Measurements from ENCODE around the gene KCNQ2. TPM values are rescaled to one million over a fixed set of nuclear protein-coding genes. Genes with fewer than 3 reads are reported as not detected.
A peak's percentile ranks its signal among the peaks of the same experiment; 100 is the strongest.

Gene KCNQ2
- polyA plus RNA-seq, 4 donors, result 0.27 to 1.4 (median 0.65) TPM; not detected in 1

- no peak for DNase-seq
- WGBS, 3 donors, result 73 to 83% (median 81%) methylated on average over 15 of the region's 15 CpGs
- H3K4me1 ChIP-seq (ENCODE audit: control insufficient read depth in 3 of 3, insufficient read depth in 2 of 3, low read depth in 1 of 3, low read length in 2 of 3), result no peaks in the 10 kb centered on the region
- no peak for FAIRE-seq
- no peaks in the 10 kb centered on the region for H3K36me3 ChIP-seq (ENCODE audit: control insufficient read depth in 3 of 3, insufficient read depth in 2 of 3, low read depth in 1 of 3, low read length in 3 of 3)
- H3K9me3 ChIP-seq (ENCODE audit: control insufficient read depth in 2 of 2, insufficient read depth in 1 of 2, low read depth in 1 of 2, low read length in 1 of 2), result no peaks in the 10 kb centered on the region
- peaks cover 0 to 4% (median 4%) of the 10 kb centered on the region in 3 donors for H3K27me3 ChIP-seq (ENCODE audit: control insufficient read depth in 3 of 3, insufficient read depth in 3 of 3, low read length in 3 of 3)
- no peak overlapping the region for H3K27ac ChIP-seq (ENCODE audit: low read depth in 1 of 3, low read length in 2 of 3)
- no peak overlapping the region for H3K4me3 ChIP-seq (ENCODE audit: low read depth in 1 of 3, low read length in 3 of 3)
Measured at GRCh38 chr20:63445075-63445734, 27.2 kb downstream of the KCNQ2 start.

DNA sequence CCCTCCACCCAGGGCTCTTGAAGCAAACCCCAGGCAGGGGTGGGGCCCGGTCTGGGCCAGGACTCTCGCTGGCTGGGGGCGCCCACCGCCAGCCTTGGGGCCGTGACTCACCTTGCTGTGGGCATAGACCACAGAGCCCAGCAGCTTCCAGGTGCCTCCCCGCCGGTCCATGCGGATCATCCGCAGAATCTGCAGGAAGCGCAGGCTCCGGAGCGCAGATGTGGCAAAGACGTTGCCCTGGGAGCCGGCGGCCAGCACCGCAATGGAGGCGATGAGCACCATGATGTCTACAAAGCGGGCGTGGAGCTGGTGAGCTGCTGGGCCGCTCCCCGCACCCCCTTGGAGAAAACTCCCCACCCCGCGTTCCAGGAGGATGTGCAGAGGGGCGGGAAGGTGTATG is 27.9 kb downstream of the KCNQ2 start:
- H3K27me3 ChIP-seq (ENCODE audit: control insufficient read depth in 3 of 3, insufficient read depth in 3 of 3, low read length in 3 of 3), result peaks cover 0 to 4% (median 4%) of the 10 kb centered on the region in 3 donors
- FAIRE-seq, result no peak

GRCh38 chr20:63443606-63444395 is 28.7 kb downstream of the KCNQ2 start:
- no peak overlapping the region for H3K27ac ChIP-seq (ENCODE audit: low read depth in 1 of 3, low read length in 2 of 3)
- DNase-seq, result no peak
- no peaks in the 10 kb centered on the region for H3K36me3 ChIP-seq (ENCODE audit: control insufficient read depth in 3 of 3, insufficient read depth in 2 of 3, low read depth in 1 of 3, low read length in 3 of 3)
- no peaks in the 10 kb centered on the region for H3K4me1 ChIP-seq (ENCODE audit: control insufficient read depth in 3 of 3, insufficient read depth in 2 of 3, low read depth in 1 of 3, low read length in 2 of 3)
- no peaks in the 10 kb centered on the region for H3K9me3 ChIP-seq (ENCODE audit: control insufficient read depth in 2 of 2, insufficient read depth in 1 of 2, low read depth in 1 of 2, low read length in 1 of 2)
- no peak for FAIRE-seq
- 86 to 91% (median 90%) methylated on average over 24 to 25 of the region's 25 CpGs for WGBS, 3 donors
- no peak overlapping the region for H3K4me3 ChIP-seq (ENCODE audit: low read depth in 1 of 3, low read length in 3 of 3)
- peaks cover 0 to 4% (median 0%) of the 10 kb centered on the region in 3 donors for H3K27me3 ChIP-seq (ENCODE audit: control insufficient read depth in 3 of 3, insufficient read depth in 3 of 3, low read length in 3 of 3)

More for the DNA sequence above, 27.9 kb downstream of the KCNQ2 start:
- Histone ChIP-seq H3K36me3 (ENCODE audit: control insufficient read depth in 3 of 3, insufficient read depth in 2 of 3, low read depth in 1 of 3, low read length in 3 of 3) (no peaks in the 10 kb centered on the region), H3K4me3 (ENCODE audit: low read depth in 1 of 3, low read length in 3 of 3) (no peak overlapping the region), H3K9me3 (ENCODE audit: control insufficient read depth in 2 of 2, insufficient read depth in 1 of 2, low read depth in 1 of 2, low read length in 1 of 2) (no peaks in the 10 kb centered on the region), H3K27ac (ENCODE audit: low read depth in 1 of 3, low read length in 2 of 3) (no peak overlapping the region), H3K4me1 (ENCODE audit: control insufficient read depth in 3 of 3, insufficient read depth in 2 of 3, low read depth in 1 of 3, low read length in 2 of 3) (no peaks in the 10 kb centered on the region)
- WGBS, 3 donors, result 88 to 94% (median 91%) methylated on average over 22 to 24 of the region's 24 CpGs
- no peak for DNase-seq

- no peaks in the 10 kb centered on the region for H3K36me3 ChIP-seq (ENCODE audit: control insufficient read depth in 3 of 3, insufficient read depth in 2 of 3, low read depth in 1 of 3, low read length in 3 of 3)
- H3K4me3 ChIP-seq (ENCODE audit: low read depth in 1 of 3, low read length in 3 of 3), result no peak overlapping the region
- no peaks in the 10 kb centered on the region for H3K27me3 ChIP-seq (ENCODE audit: control insufficient read depth in 3 of 3, insufficient read depth in 3 of 3, low read length in 3 of 3)
- H3K27ac ChIP-seq (ENCODE audit: low read depth in 1 of 3, low read length in 2 of 3), result no peak overlapping the region
- 24 to 37% (median 36%) methylated on average over 9 to 11 of the region's 11 CpGs for WGBS, 3 donors
- no peaks in the 10 kb centered on the region for H3K9me3 ChIP-seq (ENCODE audit: control insufficient read depth in 2 of 2, insufficient read depth in 1 of 2, low read depth in 1 of 2, low read length in 1 of 2)
- no peak for FAIRE-seq
- no peaks in the 10 kb centered on the region for H3K4me1 ChIP-seq (ENCODE audit: control insufficient read depth in 3 of 3, insufficient read depth in 2 of 3, low read depth in 1 of 3, low read length in 2 of 3)
- DNase-seq, result peak; percentile 26 to 31
Measured at GRCh38 chr20:63442100-63442493, 30.4 kb downstream of the KCNQ2 start.

DNA sequence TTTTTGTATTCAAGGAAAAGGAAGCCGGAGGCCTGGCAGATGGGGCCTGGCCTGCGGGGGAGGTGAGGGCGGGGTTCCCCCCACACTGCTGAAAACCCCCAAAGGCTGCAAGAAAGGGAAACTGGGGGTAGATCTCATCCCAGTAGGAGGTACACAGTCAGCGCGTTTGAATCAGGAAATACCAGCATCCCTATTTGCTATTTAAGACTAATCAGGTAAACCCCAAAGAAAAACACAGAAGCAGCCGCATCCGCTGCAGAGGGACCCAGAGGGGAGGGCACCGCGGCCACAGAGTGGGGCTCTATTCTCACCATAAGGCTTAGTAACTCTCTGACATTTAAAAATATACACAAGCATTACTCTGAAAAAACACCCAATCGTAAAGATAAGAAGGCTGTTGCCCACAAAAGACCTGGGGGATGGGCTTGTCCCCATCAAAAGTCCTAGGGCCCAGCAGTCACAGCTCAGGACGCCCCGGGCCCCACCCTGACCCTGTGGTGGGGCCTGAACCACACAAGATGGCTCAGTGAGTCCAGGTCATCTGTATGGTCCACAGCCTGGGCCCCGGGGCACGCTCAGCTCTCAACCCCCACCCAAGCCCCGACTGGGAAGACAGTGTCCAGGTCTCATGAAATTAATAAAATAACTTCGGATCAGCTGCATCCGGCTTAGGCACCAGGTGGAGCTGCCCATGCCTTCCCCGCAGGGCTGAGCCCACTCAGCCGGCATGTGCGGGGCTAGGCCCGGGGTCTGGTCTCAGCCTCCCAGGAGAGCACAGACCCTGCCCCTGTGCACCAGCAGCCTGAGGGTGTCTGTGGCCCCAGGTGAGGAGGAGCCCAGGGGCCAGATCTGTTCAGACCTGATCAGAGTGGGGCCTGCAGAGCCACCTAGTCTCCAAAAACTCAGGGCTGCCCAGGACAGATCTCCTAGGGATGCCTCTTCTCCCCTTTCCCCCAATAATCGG is 31.0 kb downstream of the KCNQ2 start:
- no peaks in the 10 kb centered on the region for H3K27me3 ChIP-seq (ENCODE audit: control insufficient read depth in 3 of 3, insufficient read depth in 3 of 3, low read length in 3 of 3)
- 38 to 49% (median 41%) methylated on average over 21 to 22 of the region's 22 CpGs for WGBS, 3 donors

GRCh38 chr20:63440366-63440955 is 32.0 kb downstream of the KCNQ2 start:
- 69 to 78% (median 77%) methylated on average over 26 of the region's 26 CpGs for WGBS, 3 donors
- no peaks in the 10 kb centered on the region for H3K4me1 ChIP-seq (ENCODE audit: control insufficient read depth in 3 of 3, insufficient read depth in 2 of 3, low read depth in 1 of 3, low read length in 2 of 3)
- H3K27me3 ChIP-seq (ENCODE audit: control insufficient read depth in 3 of 3, insufficient read depth in 3 of 3, low read length in 3 of 3), result no peaks in the 10 kb centered on the region
- no peak overlapping the region for H3K27ac ChIP-seq (ENCODE audit: low read depth in 1 of 3, low read length in 2 of 3)
- FAIRE-seq (no peak), DNase-seq (no peak)
- H3K9me3 ChIP-seq (ENCODE audit: control insufficient read depth in 2 of 2, insufficient read depth in 1 of 2, low read depth in 1 of 2, low read length in 1 of 2), result no peaks in the 10 kb centered on the region
- no peaks in the 10 kb centered on the region for H3K36me3 ChIP-seq (ENCODE audit: control insufficient read depth in 3 of 3, insufficient read depth in 2 of 3, low read depth in 1 of 3, low read length in 3 of 3)
- H3K4me3 ChIP-seq (ENCODE audit: low read depth in 1 of 3, low read length in 3 of 3), result no peak overlapping the region

More for the DNA sequence above, 31.0 kb downstream of the KCNQ2 start:
- H3K4me3 ChIP-seq (ENCODE audit: low read depth in 1 of 3, low read length in 3 of 3), result no peak overlapping the region
- no peaks in the 10 kb centered on the region for H3K9me3 ChIP-seq (ENCODE audit: control insufficient read depth in 2 of 2, insufficient read depth in 1 of 2, low read depth in 1 of 2, low read length in 1 of 2)
- FAIRE-seq, result no peak
- no peaks in the 10 kb centered on the region for H3K36me3 ChIP-seq (ENCODE audit: control insufficient read depth in 3 of 3, insufficient read depth in 2 of 3, low read depth in 1 of 3, low read length in 3 of 3)
- H3K4me1 ChIP-seq (ENCODE audit: control insufficient read depth in 3 of 3, insufficient read depth in 2 of 3, low read depth in 1 of 3, low read length in 2 of 3), result no peaks in the 10 kb centered on the region
- DNase-seq, result no peak
- H3K27ac ChIP-seq (ENCODE audit: low read depth in 1 of 3, low read length in 2 of 3), result no peak overlapping the region

DNA sequence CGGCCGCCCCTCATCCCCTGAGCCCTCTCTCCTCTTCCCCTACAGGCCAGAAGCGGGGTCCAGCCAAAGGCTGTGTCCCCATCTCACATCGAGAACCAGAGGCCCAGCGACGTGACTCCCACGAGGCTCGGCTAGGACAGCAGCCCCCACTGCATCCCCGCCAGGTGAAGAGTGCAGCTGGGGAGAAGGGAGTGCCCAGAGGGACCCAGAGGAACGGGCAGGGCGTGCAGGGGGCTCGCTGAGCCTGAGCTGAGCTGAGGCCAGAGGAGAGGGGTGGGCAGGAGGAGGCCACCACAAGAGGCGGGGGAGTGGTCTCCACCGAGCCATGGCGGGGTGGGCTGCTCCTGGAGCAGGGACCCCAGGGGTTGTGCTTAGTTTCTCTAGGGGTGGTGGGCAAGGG is 32.6 kb downstream of the KCNQ2 start:
- FAIRE-seq (no peak), DNase-seq (no peak)
- H3K27ac ChIP-seq (ENCODE audit: low read depth in 1 of 3, low read length in 2 of 3), result no peak overlapping the region
- no peak overlapping the region for H3K4me3 ChIP-seq (ENCODE audit: low read depth in 1 of 3, low read length in 3 of 3)
- 77 to 87% (median 83%) methylated on average over 11 to 15 of the region's 15 CpGs for WGBS, 3 donors
- H3K27me3 ChIP-seq (ENCODE audit: control insufficient read depth in 3 of 3, insufficient read depth in 3 of 3, low read length in 3 of 3), result peaks cover 0 to 2% (median 0%) of the 10 kb centered on the region in 3 donors
- H3K9me3 ChIP-seq (ENCODE audit: control insufficient read depth in 2 of 2, insufficient read depth in 1 of 2, low read depth in 1 of 2, low read length in 1 of 2), result no peaks in the 10 kb centered on the region
- no peaks in the 10 kb centered on the region for H3K36me3 ChIP-seq (ENCODE audit: control insufficient read depth in 3 of 3, insufficient read depth in 2 of 3, low read depth in 1 of 3, low read length in 3 of 3)
- no peaks in the 10 kb centered on the region for H3K4me1 ChIP-seq (ENCODE audit: control insufficient read depth in 3 of 3, insufficient read depth in 2 of 3, low read depth in 1 of 3, low read length in 2 of 3)

DNA sequence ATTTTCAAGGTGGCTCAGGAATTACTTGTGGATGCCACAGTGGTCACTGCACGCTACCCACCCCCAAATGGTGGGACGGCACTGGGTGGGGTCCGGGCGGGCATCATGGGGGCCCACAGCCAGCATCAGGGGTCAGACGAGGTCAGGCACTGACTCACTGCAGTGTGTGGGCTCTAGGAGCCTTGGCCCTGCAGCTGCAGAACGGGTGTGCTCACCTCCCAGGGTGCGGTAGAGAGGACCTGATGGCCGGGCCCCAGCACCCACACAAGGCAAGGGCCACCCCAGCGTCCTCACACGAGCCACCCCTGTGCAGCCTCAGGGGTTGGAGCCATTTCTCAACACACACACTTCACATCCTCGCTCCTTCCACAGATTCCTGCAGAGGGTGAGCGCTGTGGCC is 34.3 kb downstream of the KCNQ2 start:
- Histone ChIP-seq H3K36me3 (ENCODE audit: control insufficient read depth in 3 of 3, insufficient read depth in 2 of 3, low read depth in 1 of 3, low read length in 3 of 3) (no peaks in the 10 kb centered on the region), H3K27ac (ENCODE audit: low read depth in 1 of 3, low read length in 2 of 3) (no peak overlapping the region), H3K9me3 (ENCODE audit: control insufficient read depth in 2 of 2, insufficient read depth in 1 of 2, low read depth in 1 of 2, low read length in 1 of 2) (no peaks in the 10 kb centered on the region), H3K4me1 (ENCODE audit: control insufficient read depth in 3 of 3, insufficient read depth in 2 of 3, low read depth in 1 of 3, low read length in 2 of 3) (no peaks in the 10 kb centered on the region), H3K27me3 (ENCODE audit: control insufficient read depth in 3 of 3, insufficient read depth in 3 of 3, low read length in 3 of 3) (peaks cover 0 to 3% (median 0%) of the 10 kb centered on the region in 3 donors), H3K4me3 (ENCODE audit: low read depth in 1 of 3, low read length in 3 of 3) (no peak overlapping the region)
- no peak for FAIRE-seq
- WGBS, 3 donors, result 64 to 84% (median 74%) methylated on average over 11 to 12 of the region's 12 CpGs
- no peak for DNase-seq

All from small intestine (tissue), 7 donors.